K562 (cell line): ENCODE measurements around the gene ZC3H12C.
A peak's percentile ranks its signal among the peaks of the same experiment; 100 is the strongest.

ENCODE experiments used
- CHD4 ChIP-seq: fragments of 200-600 bp; sonication (generic); IDR thresholded peaks from 3 replicates; pipeline ENCODE4 v1.6.1; 2012; ENCODE audit warnings: low read depth, mild to moderate bottlenecking, mixed read lengths, low read length, inconsistent platforms; ENCODE audit not compliant: insufficient read depth, insufficient replicate concordance, poor library complexity, severe bottlenecking
- CTCF ChIP-seq, 3 experiments: IDR thresholded peaks in 2 of 3; conservative IDR thresholded peaks in 1 of 3; 2 replicates each; pipeline ENCODE4 v1.5.1; 2011 to 2012; ENCODE audit warnings: low read length in 3 of 3, mild to moderate bottlenecking in 3 of 3, control low read depth in 2 of 3, improper control_type of control experiment in 1 of 3, inconsistent platforms in 1 of 3, low read depth in 1 of 3, mixed read lengths in 1 of 3, moderate library complexity in 1 of 3; ENCODE audit not compliant: insufficient read depth in 2 of 3
- KDM2B ChIP-seq: fragments of 250-450 bp; sonication (Bioruptor Pico); IDR thresholded peaks from 2 replicates; pipeline ENCODE4 v1.8.0; 2021; ENCODE audit warnings: mild to moderate bottlenecking, moderate library complexity
- U2AF2 ChIP-seq: fragments of 200-400 bp; formaldehyde crosslinking; optimal IDR thresholded peaks from 2 replicates; pipeline ENCODE3; 2017; ENCODE audit warnings: low read depth, mild to moderate bottlenecking, low read length
- ZBTB2 ChIP-seq: fragments of 450-650 bp; IDR thresholded peaks from 2 replicates; pipeline ENCODE4 v1.6.1; 2016; ENCODE audit warnings: antibody characterized with exemption

DNA sequence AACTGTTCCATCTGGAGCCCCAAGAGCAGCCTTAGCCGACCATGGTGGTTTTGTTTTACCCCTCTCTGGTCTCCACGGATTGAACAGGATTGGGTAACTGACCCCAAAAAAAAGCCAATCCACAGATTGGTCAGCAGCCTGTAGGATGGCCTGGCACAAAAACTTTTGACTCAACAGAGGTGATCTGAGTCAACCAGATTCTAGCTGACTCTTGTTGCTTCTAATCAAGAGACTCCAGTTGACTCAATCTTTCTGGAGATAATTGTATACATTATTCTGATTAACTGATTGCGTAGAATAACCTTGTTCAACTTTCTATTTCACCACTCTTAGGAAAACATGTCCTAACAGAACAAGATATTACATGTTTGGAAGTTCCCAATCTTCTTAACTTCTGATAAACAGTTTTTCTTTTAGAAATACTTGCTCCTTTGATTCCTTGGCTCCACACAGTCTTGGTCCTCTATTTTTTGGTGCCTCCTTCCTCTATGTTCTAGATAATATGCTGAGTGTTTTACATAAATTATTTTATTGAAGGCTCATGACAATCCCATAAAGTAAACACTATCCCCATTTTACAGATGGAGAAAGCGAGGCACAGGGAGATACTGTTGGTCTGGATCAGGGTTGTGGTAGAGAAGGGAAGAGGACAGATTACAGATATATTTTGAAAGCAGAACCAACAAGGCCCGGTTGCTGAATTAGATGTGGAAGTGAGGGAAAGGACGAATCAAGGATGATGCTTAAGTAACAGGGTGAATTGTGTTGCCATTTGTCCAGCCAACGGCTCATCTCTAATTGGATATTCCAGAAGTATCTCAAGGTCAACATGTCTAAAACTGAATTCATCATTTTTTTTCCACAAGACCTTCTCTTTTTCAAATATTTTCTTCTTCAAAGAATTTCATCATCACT, 11.5 kb upstream of the ZC3H12C start:
- no peak for TF ChIP-seq U2AF2
- TF ChIP-seq KDM2B (CRISPR knock-in tag): no peak
- TF ChIP-seq CHD4: peak; percentile 42
- TF ChIP-seq ZBTB2: no peak
- TF ChIP-seq CTCF (IDR thresholded peaks at IDR 0.05 in 2 of 3, conservative IDR thresholded peaks at IDR 0.05 in 1 of 3; ENCODE audit: insufficient read depth in 2 of 3, low read depth in 1 of 3, low read length in 3 of 3): no peak
